Measurements from ENCODE around the gene AQR.
"Not testable (repeated sequence)": the region's sequence is repeated elsewhere in the genome, so short reads cannot be mapped to it uniquely, and the experiment has no call there.

The AQR gene

DNA sequence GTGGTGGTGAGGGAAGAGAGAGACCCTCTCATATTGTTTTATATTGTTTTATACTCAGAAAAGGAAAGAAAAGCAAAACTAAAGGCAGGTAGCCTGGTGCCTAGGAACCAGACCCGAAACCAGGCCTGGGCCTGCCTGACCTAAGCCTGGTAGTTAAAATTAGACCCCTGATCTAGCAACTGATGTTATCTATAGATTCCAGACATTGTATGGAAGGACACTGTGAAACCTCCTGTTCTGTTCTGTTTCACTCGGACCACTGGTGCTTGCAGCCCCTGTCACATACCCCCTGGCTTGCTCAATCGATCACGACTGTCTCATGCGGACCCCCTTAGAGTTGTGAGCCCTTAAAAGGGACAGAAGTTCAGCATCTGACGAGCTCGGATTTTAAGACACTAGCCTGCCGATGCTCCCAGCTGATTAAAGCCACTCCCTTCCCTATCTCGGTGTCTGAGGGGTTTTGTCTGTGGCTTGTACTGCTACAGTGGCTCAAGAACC, 156.6 kb downstream of the AQR start:
- DNase-seq (ENCODE audit: low spot score): not testable (repeated sequence)

DNA sequence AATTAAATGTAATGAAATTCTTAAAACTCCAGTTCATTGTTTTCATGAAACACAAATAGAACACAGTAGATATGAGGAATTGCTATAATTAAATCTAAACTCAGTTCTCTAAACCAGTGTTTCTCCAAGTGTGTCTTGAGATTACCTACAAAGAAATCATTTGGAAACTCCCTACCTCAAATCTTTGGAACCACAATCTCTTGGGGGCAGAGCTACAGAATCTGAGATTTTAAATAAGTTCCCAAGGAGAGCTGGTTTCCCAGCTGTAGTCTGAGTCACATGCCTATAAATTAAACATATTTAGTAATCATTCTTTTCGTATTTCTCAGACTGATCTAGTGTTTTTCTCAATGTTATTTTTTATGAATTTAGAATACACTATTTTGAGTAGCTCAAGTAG, 157.2 kb downstream of the AQR start:
- DNase-seq (ENCODE audit: low spot score): no peak

DNA sequence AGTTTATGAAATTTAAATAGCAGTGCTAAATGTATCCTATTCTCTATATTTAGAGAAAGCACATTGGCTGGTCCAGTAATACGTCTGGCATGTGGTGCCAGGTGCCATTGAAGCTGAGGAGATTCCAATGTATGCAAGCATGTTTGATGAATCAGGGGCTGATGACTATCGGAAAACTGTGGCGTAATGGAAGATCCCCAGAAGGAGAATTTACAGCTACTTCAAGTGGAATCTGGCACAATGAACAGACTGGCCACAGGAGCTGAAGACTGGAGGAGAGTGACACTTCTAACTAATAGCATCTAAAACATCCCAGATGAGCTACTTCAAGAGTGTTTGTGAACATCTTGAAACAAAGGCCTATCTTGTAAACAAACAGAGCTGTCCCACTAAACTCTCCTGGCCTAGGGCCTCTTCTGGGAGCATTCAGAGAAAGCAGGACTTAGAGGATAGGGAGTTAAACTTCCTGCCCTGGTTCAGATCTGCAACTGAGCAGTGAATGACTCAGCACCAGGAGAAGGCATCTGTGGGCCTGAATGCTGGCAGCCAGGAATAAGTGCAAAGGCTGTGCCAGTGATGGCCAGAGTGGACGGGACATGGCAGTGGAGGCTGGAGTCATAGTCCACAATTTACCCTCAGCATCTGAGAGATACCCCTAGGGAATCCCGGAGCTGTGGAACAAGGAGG, 159.0 kb downstream of the AQR start:
- no peak for DNase-seq (ENCODE audit: low spot score)

DNA sequence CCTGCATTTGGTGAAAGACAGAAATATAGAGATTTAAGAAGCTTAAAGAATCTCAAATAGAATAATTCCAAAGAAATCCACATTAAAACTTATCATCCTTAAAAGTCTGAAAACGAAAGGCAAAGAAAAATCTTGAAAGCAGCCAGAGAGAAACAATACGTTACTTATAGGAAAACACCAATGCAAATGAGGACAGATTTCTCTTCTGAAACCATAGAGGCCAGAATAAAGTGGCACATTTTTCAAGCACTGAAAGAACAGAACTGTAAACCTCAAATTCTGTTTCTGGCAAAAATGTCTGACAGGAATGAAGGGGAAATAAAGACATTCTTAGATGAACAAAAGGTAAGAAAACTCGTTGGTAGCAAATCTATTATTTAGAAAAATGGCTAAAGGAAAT, 160.4 kb downstream of the AQR start:
- no peak for DNase-seq (ENCODE audit: low spot score)

DNA sequence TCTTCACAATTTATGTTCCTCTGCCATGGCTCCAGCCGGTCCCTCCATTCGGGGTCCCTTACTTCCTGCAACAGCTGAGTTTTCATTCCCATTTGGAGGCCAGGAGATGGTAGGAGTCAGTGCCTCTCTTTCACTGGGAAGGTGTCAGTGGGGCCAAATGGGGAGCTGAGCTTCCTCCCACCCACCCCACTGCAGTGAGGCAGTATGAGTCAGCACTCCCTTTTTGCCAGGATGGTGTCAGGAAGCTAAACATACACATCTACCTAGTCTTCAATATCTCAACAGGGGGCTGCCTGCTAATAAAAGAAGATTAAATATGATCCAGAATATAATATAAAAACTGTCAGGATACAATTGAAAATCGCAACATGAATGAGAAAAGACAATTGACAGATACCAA, 161.5 kb downstream of the AQR start:
- no peak for DNase-seq (ENCODE audit: low spot score)

DNA sequence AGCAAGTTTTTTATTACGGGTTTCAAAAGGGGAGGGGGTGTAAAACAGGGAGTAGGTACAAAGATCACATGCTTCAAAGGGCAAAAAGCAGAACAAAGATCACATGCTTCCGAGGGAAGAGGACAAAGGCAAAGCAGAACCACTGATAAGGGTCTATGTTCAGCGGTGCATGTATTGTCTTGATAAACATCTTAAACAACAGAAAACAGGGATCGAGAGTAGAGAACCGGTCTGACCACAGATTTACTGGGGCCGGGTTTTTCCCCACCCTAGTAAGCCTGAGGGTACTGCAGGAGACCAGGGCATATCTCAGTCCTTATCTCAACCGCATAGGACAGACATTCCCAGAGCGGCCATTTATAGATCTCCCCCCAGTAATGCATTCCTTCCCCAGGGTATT, 162.3 kb downstream of the AQR start:
- DNase-seq (ENCODE audit: low spot score): not testable (repeated sequence)

DNA sequence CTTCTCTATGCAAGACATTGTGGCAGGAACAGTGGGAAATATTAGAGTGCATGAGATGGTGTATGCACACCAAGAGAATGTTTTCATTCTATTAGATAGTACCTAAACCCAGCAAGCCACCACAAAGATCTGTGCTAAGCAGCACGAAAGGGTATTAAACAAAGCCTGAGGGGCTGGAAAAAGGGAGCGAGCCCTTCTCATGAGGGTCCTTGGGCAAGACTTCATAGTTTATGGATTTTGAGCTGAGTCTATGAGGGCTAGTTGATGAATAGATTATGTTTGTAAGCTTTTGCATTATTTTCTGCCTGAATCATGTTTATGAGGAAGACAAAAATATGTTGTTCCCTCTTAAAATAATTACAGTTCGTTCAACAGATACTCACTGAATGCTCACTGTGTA, 164.8 kb downstream of the AQR start:
- no peak for DNase-seq (ENCODE audit: low spot score)

DNA sequence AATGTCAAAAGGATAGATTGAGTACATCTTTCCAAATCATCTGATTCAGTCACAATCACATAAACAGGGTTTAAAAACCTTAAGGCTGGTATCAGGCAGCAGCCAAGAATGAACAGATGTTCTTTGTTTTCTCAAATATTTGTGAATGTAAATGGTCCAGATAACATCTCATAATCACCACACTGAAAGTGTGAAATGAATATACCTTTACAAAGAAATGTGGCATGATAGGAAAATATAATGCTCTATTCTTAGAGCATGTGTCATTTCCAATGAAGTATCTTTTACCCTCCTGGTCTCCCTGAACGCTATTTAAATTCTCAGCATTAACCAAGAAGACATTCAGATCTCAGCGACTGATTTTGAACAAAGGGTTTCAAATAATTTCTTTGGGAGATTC, 165.4 kb downstream of the AQR start:
- no peak for DNase-seq (ENCODE audit: low spot score)

DNA sequence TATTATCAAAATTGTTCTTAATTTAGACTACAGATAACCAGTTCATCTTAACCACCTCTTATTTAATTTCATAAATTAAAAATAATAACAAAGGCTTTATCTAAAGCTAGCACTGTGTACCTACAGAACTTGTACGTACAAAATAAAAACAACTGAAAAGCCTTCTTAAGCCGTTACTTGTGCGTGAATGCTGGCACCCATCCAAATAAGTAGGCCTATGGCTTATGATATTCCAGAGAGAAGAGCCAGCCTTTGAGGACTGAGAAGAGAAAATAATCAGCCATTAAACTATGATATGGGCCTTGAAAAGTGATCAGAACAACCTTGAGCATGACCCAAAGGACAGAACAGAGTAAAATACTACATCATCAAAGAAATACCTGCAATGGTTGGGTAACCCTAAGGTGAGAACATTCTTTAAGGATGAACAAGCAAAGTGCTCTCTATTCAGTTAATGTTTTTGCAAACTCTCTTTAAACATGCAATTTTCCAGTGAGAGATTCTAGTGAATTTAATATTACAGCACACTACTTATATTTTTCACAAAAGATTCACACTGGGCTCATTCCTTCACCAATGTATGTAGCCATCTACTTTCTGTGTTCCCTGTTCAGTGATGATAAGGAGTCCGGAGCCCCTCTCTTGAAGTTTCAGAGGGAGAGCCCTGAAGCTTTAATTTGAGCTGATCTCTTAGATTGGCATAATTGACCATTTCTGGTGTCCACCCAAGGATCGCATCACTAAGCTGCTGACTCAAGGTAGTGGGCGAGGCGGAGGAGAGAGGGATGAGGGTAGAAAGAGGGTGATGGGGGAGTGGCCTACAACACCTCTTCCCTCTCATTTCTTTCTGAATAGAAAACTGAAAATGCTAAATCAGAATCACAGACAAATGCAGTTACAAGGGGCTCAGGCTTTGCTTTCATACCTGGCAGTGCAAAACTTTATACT, 166.5 kb downstream of the AQR start:
- no peak for DNase-seq (ENCODE audit: low spot score)

DNA sequence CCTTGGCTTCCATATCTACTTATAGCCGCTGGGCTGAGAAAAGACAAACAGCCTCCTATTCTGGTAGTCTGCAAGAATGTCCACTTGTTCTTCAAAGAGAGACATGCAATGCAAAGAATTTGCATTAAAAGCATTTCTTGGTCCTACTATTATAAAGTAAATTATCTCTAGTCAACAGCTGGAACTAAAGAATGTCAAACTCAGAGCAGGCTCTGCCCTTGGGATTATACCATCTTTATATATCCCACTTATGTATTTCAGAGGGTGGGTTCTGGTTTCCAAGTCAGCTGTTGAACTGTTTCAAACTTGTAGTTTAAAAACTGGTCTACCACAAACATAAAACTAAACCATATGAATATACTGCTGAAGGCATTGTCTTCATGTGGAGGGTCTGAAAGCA, 167.2 kb downstream of the AQR start:
- DNase-seq (ENCODE audit: low spot score): no peak

Data from germinal center (tissue), 1 donor.